Gastroesophageal sphincter (tissue), 4 donors: ENCODE measurements around the gene AGRN. TPM values are rescaled to one million over a fixed set of nuclear protein-coding genes. Genes with fewer than 3 reads are reported as not detected.
"Not testable (repeated sequence)": the region's sequence is repeated elsewhere in the genome, so short reads cannot be mapped to it uniquely, and the experiment has no call there.

Source experiments
- ATAC-seq: fragments of 150-250 bp; one replicate; pipeline ENCODE4 v1.9.1; 2016; ENCODE audit warnings: mild to moderate bottlenecking, moderate library complexity
- H3K27ac ChIP-seq, 4 donors: fragments of 200-600 bp; sonication (generic) in 3 of 4; 1 replicate in 3 of 4; 2 replicates in 1 of 4; pipeline ENCODE4 v1.5.1; 2016 to 2019
- H3K27me3 ChIP-seq: fragments of 200-600 bp; sonication (generic); one replicate; pipeline ENCODE4 v1.5.1; 2019
- H3K36me3 ChIP-seq, 2 donors: fragments of 200-600 bp; sonication (generic); one replicate each; pipeline ENCODE4 v1.5.1; 2019; ENCODE audit warnings: control low read depth in 1 of 2
- H3K4me1 ChIP-seq, 3 donors: fragments of 200-600 bp; sonication (generic); 1 replicate in 2 of 3; 2 replicates in 1 of 3; pipeline ENCODE4 v1.5.1; 2016 to 2019; ENCODE audit warnings: control low read depth in 2 of 3
- H3K4me3 ChIP-seq, 2 donors: fragments of 200-600 bp; sonication (generic); one replicate each; pipeline ENCODE4 v1.5.1; 2019; ENCODE audit warnings: mild to moderate bottlenecking in 1 of 2, moderate library complexity in 1 of 2
- H3K9me3 ChIP-seq, 3 donors: fragments of 200-600 bp; sonication (generic); one replicate each; pipeline ENCODE4 v1.5.1; 2017 to 2019; ENCODE audit warnings: control low read depth in 2 of 3
- EP300 ChIP-seq: sonication (generic); formaldehyde crosslinking; IDR thresholded peaks from one replicate; pipeline ENCODE4 v1.6.1; 2017; ENCODE audit warnings: antibody characterized with exemption, mild to moderate bottlenecking
- POLR2A ChIP-seq, 2 donors: fragments of 450-650 bp; IDR thresholded peaks; one replicate each; pipeline ENCODE4 v1.6.1; 2017; ENCODE audit warnings: antibody characterized with exemption in 2 of 2, mild to moderate bottlenecking in 2 of 2, moderate library complexity in 1 of 2
- POLR2AphosphoS5 ChIP-seq: sonication (generic); formaldehyde crosslinking; IDR thresholded peaks from one replicate; pipeline ENCODE4 v1.6.1; 2017; ENCODE audit warnings: antibody characterized with exemption
- WGBS, 2 donors: methylation state at CpG; one replicate each; pipeline ENCODE4 v1.1.5; 2018; ENCODE audit warnings: low coverage in 1 of 2; 5-methylcytosine and 5-hydroxymethylcytosine counted together
- small RNA-seq, 4 donors: library from RNA; depleted of rRNA; stranded (forward); fragments of <200 nt; gene quantifications; one replicate each; pipeline ENCODE3, GENCODE V24; 2016
- total RNA-seq, 4 donors: library from RNA; depleted of rRNA; stranded (reverse); fragments of >200 nt; gene quantifications; one replicate each; pipeline ENCODE4 v1.1.0, GENCODE V29; 2016
- TF ChIP-seq, protein P1 (sequence below), 4 experiments: fragments of 200-600 bp in 2 of 4; fragments of 450-650 bp in 2 of 4; sonication (generic) in 1 of 4; IDR thresholded peaks; one replicate each; pipeline ENCODE4 v1.5.1; 2017 to 2019; ENCODE audit warnings: antibody characterized with exemption in 4 of 4, mild to moderate bottlenecking in 2 of 4, moderate library complexity in 2 of 4

AGRN gene
- total RNA-seq, 4 donors from 2014 or later, result 18.0 to 33.6 (median 23.5) TPM

DNA sequence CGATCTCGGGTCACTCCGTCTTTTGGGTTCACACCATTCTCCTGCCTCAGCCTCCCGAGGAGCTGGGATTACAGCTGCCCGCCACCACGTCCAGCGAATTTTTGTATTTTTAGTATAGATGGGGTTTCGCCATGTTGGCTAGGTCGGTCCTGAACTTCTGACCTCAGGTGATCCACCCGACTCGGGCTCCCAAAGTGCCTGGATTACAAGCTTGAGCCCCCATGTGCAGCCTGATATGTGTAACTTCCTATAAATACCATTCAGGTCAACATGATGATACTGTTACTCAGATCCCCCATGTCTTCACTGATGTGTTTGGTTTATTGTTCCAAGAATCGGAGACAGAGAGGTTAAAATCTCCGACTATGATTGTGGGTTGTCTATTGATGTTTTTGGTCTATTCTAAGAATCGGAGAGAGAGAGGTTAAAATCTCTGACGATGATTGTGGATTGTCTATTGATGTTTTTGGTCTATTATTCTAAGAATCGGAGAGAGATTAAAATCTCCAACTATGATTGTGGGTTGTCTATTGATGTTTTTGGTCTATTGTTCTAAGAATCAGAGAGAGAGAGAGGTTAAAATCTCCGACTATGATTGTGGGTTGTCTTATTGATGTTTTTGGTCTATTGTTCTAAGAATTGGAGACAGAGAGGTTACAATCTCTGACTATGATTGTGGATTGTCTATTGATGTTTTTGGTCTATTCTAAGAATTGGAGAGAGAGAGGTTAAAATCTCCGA lies 78.9 kb downstream of the AGRN start:
- TF ChIP-seq, protein P1, sequence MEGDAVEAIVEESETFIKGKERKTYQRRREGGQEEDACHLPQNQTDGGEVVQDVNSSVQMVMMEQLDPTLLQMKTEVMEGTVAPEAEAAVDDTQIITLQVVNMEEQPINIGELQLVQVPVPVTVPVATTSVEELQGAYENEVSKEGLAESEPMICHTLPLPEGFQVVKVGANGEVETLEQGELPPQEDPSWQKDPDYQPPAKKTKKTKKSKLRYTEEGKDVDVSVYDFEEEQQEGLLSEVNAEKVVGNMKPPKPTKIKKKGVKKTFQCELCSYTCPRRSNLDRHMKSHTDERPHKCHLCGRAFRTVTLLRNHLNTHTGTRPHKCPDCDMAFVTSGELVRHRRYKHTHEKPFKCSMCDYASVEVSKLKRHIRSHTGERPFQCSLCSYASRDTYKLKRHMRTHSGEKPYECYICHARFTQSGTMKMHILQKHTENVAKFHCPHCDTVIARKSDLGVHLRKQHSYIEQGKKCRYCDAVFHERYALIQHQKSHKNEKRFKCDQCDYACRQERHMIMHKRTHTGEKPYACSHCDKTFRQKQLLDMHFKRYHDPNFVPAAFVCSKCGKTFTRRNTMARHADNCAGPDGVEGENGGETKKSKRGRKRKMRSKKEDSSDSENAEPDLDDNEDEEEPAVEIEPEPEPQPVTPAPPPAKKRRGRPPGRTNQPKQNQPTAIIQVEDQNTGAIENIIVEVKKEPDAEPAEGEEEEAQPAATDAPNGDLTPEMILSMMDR (IDR thresholded peaks at IDR 0.05), result no peak
- no peak for TF ChIP-seq POLR2AphosphoS5
- no peak for TF ChIP-seq POLR2A (IDR thresholded peaks at IDR 0.05)
- TF ChIP-seq EP300, result no peak
- Histone ChIP-seq H3K27me3 (no peaks in the 10 kb centered on the region), H3K27ac (no peak overlapping the region), H3K36me3 (no peaks in the 10 kb centered on the region), H3K9me3 (no peaks in the 10 kb centered on the region), H3K4me1 (no peaks in the 10 kb centered on the region), H3K4me3 (no peak overlapping the region)
- 86 to 89% methylated on average over 17 of the region's 18 CpGs for WGBS, 2 donors
- no peak for ATAC-seq

- H3K9me3 ChIP-seq, result no peaks in the 10 kb centered on the region
- TF ChIP-seq, protein P1 (IDR thresholded peaks at IDR 0.05), result no peak
- TF ChIP-seq POLR2AphosphoS5 (no peak), EP300 (no peak), POLR2A (IDR thresholded peaks at IDR 0.05) (no peak)
- no peaks in the 10 kb centered on the region for H3K27me3 ChIP-seq
- H3K4me1 ChIP-seq, result no peaks in the 10 kb centered on the region
- H3K4me3 ChIP-seq, result no peak overlapping the region
- ATAC-seq, result no peak
- H3K27ac ChIP-seq, result no peak overlapping the region
- no peaks in the 10 kb centered on the region for H3K36me3 ChIP-seq
- 74 to 81% methylated on average over 4 of the region's 4 CpGs for WGBS, 2 donors
Observed at GRCh38 chr1:1099506-1100183, 79.7 kb downstream of the AGRN start.

DNA sequence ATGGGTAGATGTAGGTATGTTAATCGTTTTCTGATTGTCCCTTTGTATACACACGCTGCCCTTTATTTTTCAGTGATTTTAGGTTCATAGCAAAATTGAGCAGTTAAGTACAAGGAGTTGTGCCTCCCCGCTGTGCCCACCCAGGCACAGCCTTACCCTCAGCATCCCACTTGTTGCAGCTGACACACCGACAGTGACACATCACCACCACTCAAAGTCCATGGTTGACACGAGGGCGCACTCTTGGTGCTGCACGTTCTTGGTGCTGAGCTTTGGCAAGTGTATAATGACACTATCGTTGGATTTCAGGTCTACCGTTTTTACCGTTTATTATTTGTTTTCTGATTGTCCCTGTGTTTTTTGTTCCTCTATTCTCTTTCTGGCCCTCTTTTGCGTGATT lies 80.4 kb downstream of the AGRN start:
- 89 to 96% methylated on average over 8 to 9 of the region's 11 CpGs for WGBS, 2 donors
- no peak overlapping the region for H3K27ac ChIP-seq

DNA sequence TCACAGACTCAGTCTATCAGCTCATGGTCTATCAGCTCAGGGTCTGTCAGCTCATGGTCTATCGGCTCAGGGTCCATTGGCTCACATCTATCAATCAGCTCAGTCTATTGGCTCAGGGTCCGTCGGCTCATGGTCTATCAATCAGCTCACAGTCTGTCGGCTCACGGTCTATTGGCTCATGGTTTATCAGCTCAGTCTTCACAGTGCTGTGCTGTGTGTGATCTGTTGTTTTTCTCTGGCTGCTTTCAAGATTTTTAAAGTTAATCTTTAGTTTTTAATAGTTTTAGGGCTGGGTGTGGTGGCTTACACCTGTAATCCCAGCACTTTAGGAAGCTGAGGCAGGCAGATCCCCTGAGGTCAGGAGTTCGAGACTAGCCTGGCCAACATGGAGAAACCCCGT lies 81.6 kb downstream of the AGRN start:
- Histone ChIP-seq H3K4me1 (no peaks in the 10 kb centered on the region), H3K4me3 (no peak overlapping the region), H3K27me3 (no peaks in the 10 kb centered on the region), H3K27ac (no peak overlapping the region), H3K9me3 (no peaks in the 10 kb centered on the region), H3K36me3 (no peaks in the 10 kb centered on the region)
- ATAC-seq, result no peak
- WGBS, 2 donors, result 80 to 84% methylated on average over 4 of the region's 7 CpGs
- TF ChIP-seq EP300 (no peak), POLR2AphosphoS5 (no peak)
- TF ChIP-seq, protein P1 (IDR thresholded peaks at IDR 0.05), result no peak

More for the DNA sequence above, 80.4 kb downstream of the AGRN start:
- Histone ChIP-seq H3K4me1 (no peaks in the 10 kb centered on the region), H3K36me3 (no peaks in the 10 kb centered on the region), H3K9me3 (no peaks in the 10 kb centered on the region), H3K27me3 (no peaks in the 10 kb centered on the region), H3K4me3 (no peak overlapping the region)
- ATAC-seq, result no peak
- TF ChIP-seq, protein P1 (IDR thresholded peaks at IDR 0.05), result no peak
- no peak for TF ChIP-seq POLR2AphosphoS5
- no peak for TF ChIP-seq EP300
- no peak for TF ChIP-seq POLR2A (IDR thresholded peaks at IDR 0.05)

- not testable (repeated sequence) for H3K27ac ChIP-seq, H3K9me3 ChIP-seq, ATAC-seq, H3K4me1 ChIP-seq, H3K27me3 ChIP-seq, H3K36me3 ChIP-seq, H3K4me3 ChIP-seq
- 94% methylated on average over 2 of the region's 6 CpGs; no CpG with 5 or more reads in 1 of the 2 donors for WGBS, 2 donors
Observed at GRCh38 chr1:1104152-1104551, 84.2 kb downstream of the AGRN start.

Small RNA genes lying within 50 kb of the gene (small RNA-seq; reads per million reads assigned to genes)
- gene AL645608.3, result 0 reads per million in 4 donors

Other genes starting within 250 kb of the AGRN start
- 10 to 100 TPM; 14.2 to 21.2 (median 17.4) TPM for gene SAMD11, start 96.2 kb upstream of the AGRN start, total RNA-seq
- 10 to 100 TPM; 36.3 to 54.1 (median 45.2) TPM for gene NOC2L, start 60.9 kb upstream of the AGRN start, total RNA-seq
- 10 to 100 TPM in 2 of 4 donors, 1 to 10 TPM in 2; 3.6 to 12.0 (median 10.1) TPM for gene KLHL17, start 59.5 kb upstream of the AGRN start, total RNA-seq
- 1 to 10 TPM in 1 of 4 donors, under 1 TPM in 1, not detected in 2; 0.62 to 2.3 TPM for gene PLEKHN1, start 53.6 kb upstream of the AGRN start, total RNA-seq
- gene PERM1, start 38.0 kb upstream of the AGRN start, total RNA-seq, result 1 to 10 TPM in 2 of 4 donors, under 1 TPM in 1, not detected in 1; 0.39 to 1.9 (median 1.4) TPM
- 10 to 100 TPM; 33.6 to 77.6 (median 48.4) TPM for gene HES4, start 20.0 kb upstream of the AGRN start, total RNA-seq
- gene ISG15, start 6.6 kb upstream of the AGRN start, total RNA-seq, result 10 to 100 TPM; 26.9 to 56.2 (median 45.9) TPM
- gene RNF223, start 54.2 kb downstream of the AGRN start, total RNA-seq, result 1 to 10 TPM in 1 of 4 donors, not detected in 3; 1.1 TPM
- gene C1orf159, start 96.0 kb downstream of the AGRN start, total RNA-seq, result 10 to 100 TPM in 2 of 4 donors, 1 to 10 TPM in 2; 6.3 to 15.3 (median 9.9) TPM
- under 1 TPM in 1 of 4 donors, not detected in 3; 0.23 TPM for gene TTLL10, start 153.8 kb downstream of the AGRN start, total RNA-seq
- 1 to 10 TPM in 1 of 4 donors, under 1 TPM in 1, not detected in 2; 0.35 to 2.2 TPM for gene TNFRSF18, start 186.5 kb downstream of the AGRN start, total RNA-seq
- gene TNFRSF4, start 194.0 kb downstream of the AGRN start, total RNA-seq, result 1 to 10 TPM in 3 of 4 donors, under 1 TPM in 1; 0.93 to 1.6 (median 1.3) TPM
- 100 to 1,000 TPM in 2 of 4 donors, 10 to 100 TPM in 2; 84.2 to 115 (median 93.9) TPM for gene SDF4, start 211.9 kb downstream of the AGRN start, total RNA-seq
- gene B3GALT6, start 212.1 kb downstream of the AGRN start, total RNA-seq, result 10 to 100 TPM; 12.3 to 24.1 (median 15.0) TPM
- gene C1QTNF12, start 226.6 kb downstream of the AGRN start, total RNA-seq, result 1 to 10 TPM in 3 of 4 donors, under 1 TPM in 1; 0.96 to 2.8 (median 1.7) TPM